ENCODE results near the gene CAMLG.

Gene CAMLG

DNA sequence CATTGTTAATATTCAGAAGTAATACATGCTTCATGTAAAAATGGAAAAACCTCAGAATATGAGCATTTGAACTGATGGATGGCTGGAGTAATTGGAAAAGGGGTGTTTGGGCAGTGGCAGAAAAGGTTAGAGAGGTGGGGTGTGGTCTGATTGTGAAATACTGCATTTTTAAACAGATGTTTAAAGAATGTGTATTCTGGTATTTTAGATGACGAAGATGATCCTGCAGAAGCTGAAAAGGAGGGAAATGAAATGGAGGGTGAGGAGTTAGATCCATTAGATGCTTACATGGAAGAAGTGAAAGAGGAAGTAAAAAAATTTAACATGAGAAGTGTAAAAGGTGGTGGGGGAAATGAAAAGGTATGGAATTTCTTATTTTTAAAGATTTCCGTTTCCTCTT is 39.0 kb downstream of the CAMLG start:
- no peak for DNase-seq (ENCODE audit: low read depth in 2 of 2, low spot score in 1 of 2)

DNA sequence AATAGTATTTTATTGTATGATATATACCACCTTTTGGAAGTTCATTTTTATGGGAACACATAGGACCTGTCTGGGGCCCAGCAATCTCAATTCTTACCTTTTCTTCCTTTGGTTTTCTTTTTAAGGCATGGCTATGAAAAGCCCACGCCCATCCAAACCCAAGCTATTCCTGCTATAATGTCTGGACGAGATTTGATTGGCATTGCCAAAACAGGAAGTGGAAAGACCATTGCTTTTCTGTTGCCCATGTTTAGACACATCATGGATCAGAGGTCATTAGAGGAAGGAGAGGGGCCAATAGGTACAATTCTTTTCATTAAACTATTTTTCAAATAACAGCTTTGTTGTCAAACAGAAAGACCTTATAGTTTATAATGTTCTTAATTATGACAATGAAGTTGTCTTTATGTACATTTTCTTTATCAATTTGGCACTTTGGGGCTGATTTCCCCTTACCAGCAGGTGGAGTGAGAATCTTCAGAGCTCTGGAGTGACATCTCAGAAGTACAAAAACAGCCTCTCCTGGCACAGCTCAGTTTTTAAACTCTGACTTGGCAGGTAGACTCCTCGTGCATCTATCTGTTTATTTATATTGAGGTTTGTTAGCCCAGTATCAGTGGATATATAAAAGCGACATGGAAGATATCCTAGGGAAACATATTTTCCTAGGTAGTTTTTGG is 46.0 kb downstream of the CAMLG start:
- no peak for DNase-seq (ENCODE audit: low read depth in 2 of 2, low spot score in 1 of 2)

DNA sequence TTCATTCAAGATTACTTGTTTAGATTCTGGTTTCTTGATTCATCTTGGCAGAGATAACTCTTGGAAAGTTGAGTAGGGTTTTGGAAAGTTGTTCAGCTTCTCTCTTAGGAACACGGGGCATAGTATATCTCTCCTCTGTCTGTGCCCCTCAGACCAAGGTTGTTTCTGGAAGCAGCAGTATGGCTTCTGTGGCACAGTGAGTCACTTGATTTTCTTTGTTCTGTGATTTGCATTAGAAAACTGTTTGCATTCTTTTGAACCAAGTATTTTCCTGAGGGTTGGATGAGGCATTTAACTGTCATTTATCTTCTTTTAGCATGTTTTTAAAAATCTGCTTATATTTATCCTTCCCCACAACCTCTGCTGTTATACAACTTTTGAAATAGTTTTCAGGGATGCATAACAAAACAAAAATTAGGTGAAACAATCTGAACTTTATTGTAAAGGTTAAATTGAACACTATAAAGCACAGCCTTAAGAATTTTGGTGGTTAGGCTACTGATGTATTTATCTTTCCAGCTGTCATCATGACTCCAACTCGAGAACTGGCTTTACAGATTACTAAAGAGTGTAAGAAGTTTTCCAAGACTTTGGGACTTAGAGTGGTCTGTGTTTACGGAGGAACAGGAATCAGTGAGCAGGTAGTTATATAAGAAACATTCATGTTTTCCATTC is 46.7 kb downstream of the CAMLG start:
- DNase-seq (ENCODE audit: low read depth in 2 of 2, low spot score in 1 of 2) = no peak

DNA sequence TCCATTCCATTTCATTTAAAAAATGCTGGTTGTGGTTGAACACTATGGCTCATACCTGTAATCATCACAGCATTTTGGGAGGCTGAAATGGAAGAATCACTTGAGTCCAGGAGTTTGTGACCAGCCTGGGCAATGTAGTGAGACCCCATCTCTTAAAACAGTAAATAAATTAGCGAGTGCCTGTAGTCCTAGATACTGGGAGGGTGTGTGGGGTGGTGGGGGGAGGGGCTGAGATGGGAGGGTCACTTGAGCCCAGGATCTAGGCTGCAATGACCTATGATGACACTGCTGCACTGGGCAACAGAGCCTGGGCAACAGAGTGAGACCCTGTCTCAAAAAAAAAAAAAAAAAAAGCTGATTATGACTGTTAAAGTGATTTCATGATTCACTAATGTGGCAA is 49.3 kb downstream of the CAMLG start:
- DNase-seq (ENCODE audit: low read depth in 2 of 2, low spot score in 1 of 2) = no peak

DNA sequence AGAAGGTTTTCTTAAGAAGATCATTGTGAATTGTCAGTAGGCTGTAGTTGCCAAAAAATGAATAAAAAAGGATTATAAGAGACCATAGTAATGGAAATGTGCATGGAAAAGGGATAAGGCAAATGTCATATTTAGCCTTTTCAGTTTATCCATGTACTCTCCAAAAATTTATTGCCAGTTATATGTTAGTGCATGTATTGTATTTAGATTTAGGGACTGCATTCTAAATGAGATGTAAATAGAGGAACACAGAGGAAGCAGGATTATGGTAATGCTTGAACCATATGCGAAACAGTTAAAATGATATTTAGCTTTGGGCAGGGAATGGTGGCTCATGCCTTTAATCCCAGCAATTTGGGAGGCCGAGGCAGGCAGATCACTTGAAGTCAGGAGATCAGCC is 53.2 kb downstream of the CAMLG start:
- no peak for DNase-seq (ENCODE audit: low read depth in 2 of 2, low spot score in 1 of 2)

DNA sequence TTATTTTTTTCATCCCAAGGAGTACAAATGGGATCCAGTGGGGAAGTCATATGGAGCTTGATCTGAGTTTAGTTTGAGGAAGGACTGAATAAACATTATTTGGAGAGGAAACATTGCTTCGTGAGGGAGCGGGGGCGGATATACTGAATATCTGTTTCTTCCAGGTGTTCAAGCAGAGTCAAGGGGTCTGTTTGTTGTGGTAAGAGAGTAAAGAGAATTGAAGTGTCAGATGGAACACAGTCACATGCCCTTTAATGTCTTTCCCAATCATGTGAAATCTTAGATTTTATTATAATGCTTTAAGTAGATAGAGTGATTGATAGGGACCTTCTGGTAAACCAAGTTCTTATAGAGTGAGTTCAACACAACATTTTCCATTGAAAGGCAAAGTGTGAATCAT is 53.9 kb downstream of the CAMLG start:
- no peak for DNase-seq (ENCODE audit: low read depth in 2 of 2, low spot score in 1 of 2)

DNA sequence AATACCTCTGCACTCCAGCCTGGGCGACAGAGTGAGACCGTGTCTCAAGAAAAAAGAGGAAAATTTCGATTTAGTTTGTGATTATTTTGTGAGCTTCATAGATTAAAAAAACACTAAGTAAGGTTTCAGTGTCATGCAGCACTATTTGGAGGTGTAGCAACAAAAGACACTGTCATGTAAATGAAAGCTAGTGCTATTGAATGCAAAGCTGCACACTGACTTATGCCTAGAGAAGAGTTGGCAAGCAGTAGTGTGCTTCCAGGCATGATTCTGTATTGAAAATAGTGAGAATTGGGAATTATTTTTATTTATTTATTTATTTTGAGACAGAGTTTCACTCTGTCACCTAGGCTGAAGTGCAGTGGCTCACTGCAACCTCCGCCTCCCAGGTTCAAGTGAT is 54.8 kb downstream of the CAMLG start:
- DNase-seq (ENCODE audit: low read depth in 2 of 2, low spot score in 1 of 2) = no peak

DNA sequence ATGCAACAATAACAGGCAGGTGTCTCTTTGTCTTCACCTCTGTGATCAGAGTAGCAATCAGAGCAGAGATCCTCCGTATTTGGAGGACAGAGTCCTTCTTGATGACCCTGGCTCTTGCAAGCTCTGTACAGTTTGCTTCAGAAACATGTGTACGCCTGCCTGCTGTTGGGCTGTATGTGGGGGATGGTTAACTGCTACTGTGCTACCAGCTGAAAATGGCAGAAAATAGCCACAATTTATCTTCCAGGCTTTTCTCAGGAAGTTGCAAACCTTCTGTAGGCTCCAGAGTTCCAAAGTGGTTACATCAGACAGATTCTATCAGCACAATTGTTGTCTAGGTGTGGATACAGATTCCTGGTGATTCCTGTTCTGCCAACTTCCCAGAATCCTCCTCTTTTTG is 55.7 kb downstream of the CAMLG start:
- DNase-seq (ENCODE audit: low read depth in 2 of 2, low spot score in 1 of 2) = no peak

DNA sequence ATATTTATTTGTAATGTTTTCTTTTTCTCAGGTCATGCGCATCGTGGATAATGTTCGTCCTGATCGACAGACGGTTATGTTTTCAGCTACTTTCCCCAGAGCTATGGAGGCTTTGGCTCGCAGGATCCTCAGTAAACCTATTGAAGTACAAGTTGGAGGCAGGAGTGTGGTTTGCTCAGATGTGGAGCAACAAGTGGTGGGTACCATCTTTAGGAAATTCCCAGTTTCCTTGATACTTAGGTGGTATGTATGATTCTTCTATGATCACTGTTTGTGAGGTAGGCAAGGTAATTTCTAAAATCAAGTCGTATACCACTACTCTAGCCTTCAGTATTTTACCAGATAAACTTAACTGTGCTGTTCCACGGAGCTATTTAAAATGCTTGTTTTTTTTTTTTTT is 56.5 kb downstream of the CAMLG start:
- no peak for DNase-seq (ENCODE audit: low read depth in 2 of 2, low spot score in 1 of 2)

DNA sequence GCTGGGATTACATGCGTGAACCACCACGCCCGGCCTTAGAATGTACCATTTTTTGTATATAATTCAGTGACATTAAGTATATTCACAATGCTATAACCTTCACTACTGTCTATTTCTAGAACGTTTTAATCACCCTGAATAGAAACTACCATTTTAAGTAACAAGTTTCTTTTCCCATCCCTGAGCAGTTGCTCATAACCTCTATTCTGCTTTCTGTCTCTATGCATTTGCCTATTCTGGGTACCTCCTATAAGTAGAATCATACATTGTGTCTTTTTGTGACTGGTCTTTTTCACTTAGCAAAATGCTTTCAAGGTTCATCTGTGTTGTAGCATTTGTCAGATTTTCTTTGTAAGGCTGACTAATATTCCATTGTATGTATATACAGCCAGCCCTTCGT is 60.1 kb downstream of the CAMLG start:
- no peak for DNase-seq (ENCODE audit: low read depth in 2 of 2, low spot score in 1 of 2)
